Measurements from ENCODE around the gene FTO. TPM values are rescaled to one million over a fixed set of nuclear protein-coding genes. Genes with fewer than 3 reads are reported as not detected.

Gene FTO
- total RNA-seq, 4 donors from 2014 or later, result 62.0 to 90.1 (median 75.1) TPM

DNA sequence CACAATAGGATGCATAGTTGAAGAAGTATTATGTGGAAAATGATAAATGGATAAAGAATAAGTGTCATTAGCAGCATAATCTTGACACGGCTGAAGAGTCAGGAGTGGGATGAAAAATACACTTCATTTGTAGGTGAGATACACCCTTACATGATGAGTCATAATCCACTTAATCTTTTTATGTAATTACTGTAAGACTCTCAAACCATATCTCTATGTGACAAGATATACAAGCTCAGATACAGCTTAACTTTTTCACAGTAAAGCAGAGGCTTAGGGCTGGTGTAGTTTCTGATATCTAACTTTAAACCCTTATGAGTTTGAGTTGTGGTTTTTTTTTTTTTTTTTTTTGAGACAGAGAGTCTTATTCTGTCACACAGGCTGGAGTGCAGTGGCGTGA is 101.2 kb downstream of the FTO start:
- Histone ChIP-seq H3K36me3 (no peaks in the 10 kb centered on the region), H3K4me1 (peaks cover 0 to 9% of the 10 kb centered on the region in 2 donors), H3K27ac (no peak overlapping the region), H3K9me3 (no peaks in the 10 kb centered on the region), H3K4me3 (no peak overlapping the region), H3K27me3 (no peaks in the 10 kb centered on the region)
- in situ Hi-C loops (cut with MboI; ENCODE audit: low sequenced_read_pairs in 4 of 4), result no loop called here
- intact Hi-C loops (cut with DNase I; ENCODE audit: low total_unique reads), result no loop called here
- no peak for ATAC-seq
- TF ChIP-seq, protein P1, sequence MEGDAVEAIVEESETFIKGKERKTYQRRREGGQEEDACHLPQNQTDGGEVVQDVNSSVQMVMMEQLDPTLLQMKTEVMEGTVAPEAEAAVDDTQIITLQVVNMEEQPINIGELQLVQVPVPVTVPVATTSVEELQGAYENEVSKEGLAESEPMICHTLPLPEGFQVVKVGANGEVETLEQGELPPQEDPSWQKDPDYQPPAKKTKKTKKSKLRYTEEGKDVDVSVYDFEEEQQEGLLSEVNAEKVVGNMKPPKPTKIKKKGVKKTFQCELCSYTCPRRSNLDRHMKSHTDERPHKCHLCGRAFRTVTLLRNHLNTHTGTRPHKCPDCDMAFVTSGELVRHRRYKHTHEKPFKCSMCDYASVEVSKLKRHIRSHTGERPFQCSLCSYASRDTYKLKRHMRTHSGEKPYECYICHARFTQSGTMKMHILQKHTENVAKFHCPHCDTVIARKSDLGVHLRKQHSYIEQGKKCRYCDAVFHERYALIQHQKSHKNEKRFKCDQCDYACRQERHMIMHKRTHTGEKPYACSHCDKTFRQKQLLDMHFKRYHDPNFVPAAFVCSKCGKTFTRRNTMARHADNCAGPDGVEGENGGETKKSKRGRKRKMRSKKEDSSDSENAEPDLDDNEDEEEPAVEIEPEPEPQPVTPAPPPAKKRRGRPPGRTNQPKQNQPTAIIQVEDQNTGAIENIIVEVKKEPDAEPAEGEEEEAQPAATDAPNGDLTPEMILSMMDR (IDR thresholded peaks at IDR 0.05 in 4 of 5, conservative IDR thresholded peaks at IDR 0.05 in 1 of 5), result no peak
- TF ChIP-seq POLR2A (IDR thresholded peaks at IDR 0.05), result no peak
- no peak for DNase-seq

DNA sequence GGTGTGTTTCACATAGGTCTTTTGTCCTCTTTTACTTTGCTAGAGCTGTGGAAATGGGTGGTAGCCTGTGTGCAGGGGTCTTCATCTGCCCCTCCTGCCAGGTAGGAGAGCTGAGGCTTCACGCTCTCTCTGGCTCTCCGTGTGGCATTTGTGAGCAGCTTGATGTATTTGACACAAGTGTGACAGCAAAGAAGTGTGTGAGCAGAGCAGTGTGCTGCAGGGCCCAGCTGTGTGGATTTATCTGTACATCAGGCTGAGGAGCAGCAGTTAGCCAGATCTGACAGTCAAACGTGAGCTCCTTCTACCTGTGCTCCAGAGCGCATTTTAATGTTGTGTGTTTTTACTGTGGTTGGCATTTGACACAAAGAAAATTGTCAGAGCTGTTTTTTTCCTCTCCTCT is 101.8 kb downstream of the FTO start:
- no peaks in the 10 kb centered on the region for H3K27me3 ChIP-seq
- DNase-seq (no peak), ATAC-seq (no peak)
- no peaks in the 10 kb centered on the region for H3K9me3 ChIP-seq
- no peak overlapping the region for H3K27ac ChIP-seq
- H3K4me3 ChIP-seq, result no peak overlapping the region
- in situ Hi-C loops (cut with MboI; ENCODE audit: low sequenced_read_pairs in 4 of 4) (no loop called here), intact Hi-C loops (cut with DNase I; ENCODE audit: low total_unique reads) (no loop called here)
- H3K36me3 ChIP-seq, result no peaks in the 10 kb centered on the region
- H3K4me1 ChIP-seq, result peaks cover 0 to 9% of the 10 kb centered on the region in 2 donors
- TF ChIP-seq, protein P1 (IDR thresholded peaks at IDR 0.05 in 4 of 5, conservative IDR thresholded peaks at IDR 0.05 in 1 of 5), result no peak
- TF ChIP-seq POLR2A (IDR thresholded peaks at IDR 0.05), result no peak

DNA sequence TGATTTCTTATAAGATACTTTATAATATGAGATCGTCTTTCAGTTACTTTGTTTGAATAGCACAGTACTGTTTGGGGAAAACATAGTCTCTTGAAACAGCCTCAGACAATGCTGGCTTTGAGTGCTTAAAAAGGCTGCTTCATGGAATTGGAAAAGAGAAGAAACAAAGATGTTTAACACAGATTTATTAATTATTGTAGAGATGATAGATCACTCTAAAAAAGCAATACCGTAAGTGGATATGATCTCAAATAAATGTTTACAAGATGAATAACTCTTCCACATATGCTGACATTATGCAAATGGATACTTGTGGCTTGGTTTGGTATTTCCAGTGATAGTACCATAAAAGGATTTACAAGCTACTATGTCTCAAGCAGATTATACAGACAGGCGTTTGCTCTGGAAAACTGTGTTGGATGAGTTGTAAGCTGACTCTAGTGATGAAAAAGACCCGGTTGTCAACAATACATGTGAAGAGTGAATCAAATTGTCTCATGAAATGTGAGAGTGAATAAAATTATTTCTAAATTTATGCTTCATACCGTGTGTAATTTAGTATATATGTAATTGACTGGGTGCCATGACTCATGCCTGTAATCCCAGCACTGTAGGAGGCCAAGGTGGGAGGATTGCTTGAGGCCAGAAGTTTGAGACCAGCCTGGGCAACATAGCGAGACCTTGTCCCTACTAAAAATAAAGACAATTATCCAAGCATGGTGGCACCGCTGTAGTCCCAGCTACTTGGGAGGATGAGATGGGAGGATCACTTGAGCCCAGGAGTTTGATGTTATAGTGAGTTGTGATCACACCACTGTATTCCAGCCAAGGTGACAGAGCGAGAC is 105.4 kb downstream of the FTO start:
- in situ Hi-C loops (cut with MboI; ENCODE audit: low sequenced_read_pairs in 4 of 4), result no loop called here
- intact Hi-C loops (cut with DNase I; ENCODE audit: low total_unique reads), result no loop called here
- no peak for DNase-seq
- Histone ChIP-seq H3K27ac (no peak overlapping the region), H3K36me3 (peaks cover 0 to 29% of the 10 kb centered on the region in 2 donors), H3K4me3 (no peak overlapping the region), H3K27me3 (no peaks in the 10 kb centered on the region), H3K4me1 (peaks cover 0 to 9% of the 10 kb centered on the region in 2 donors), H3K9me3 (no peaks in the 10 kb centered on the region)
- no peak for ATAC-seq
- TF ChIP-seq, protein P1 (IDR thresholded peaks at IDR 0.05 in 4 of 5, conservative IDR thresholded peaks at IDR 0.05 in 1 of 5), result no peak
- TF ChIP-seq POLR2A (IDR thresholded peaks at IDR 0.05), result no peak

DNA sequence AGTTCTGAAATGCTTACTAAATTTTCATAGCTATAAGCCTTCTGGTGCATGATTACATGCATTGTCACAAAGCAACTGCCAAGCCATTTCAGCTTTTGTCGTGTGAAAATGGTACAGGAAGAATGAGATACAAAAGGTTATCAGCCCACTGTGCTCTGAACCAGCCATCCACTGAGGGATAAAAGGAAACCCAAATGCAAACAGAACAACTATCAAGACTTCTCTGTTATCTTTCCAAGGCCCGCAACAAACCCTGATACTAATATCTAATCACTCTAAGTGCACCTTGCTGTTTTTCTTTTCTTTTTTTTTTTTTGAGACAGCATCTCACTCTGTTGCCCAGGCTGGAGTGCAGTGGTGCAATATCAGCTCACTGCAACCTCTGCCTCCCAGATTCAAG is 109.0 kb downstream of the FTO start:
- Histone ChIP-seq H3K27ac (no peak overlapping the region), H3K9me3 (no peaks in the 10 kb centered on the region), H3K4me3 (no peak overlapping the region), H3K27me3 (no peaks in the 10 kb centered on the region), H3K36me3 (peaks cover 0 to 33% of the 10 kb centered on the region in 2 donors), H3K4me1 (peaks cover 9 to 22% of the 10 kb centered on the region in 2 donors)
- TF ChIP-seq, protein P1 (IDR thresholded peaks at IDR 0.05 in 4 of 5, conservative IDR thresholded peaks at IDR 0.05 in 1 of 5), result no peak
- no peak for TF ChIP-seq POLR2A (IDR thresholded peaks at IDR 0.05)
- intact Hi-C loops (cut with DNase I; ENCODE audit: low total_unique reads) (no loop called here), in situ Hi-C loops (cut with MboI; ENCODE audit: low sequenced_read_pairs in 4 of 4) (no loop called here)
- DNase-seq, result no peak
- no peak for ATAC-seq

Measured in gastrocnemius medialis (tissue), 4 donors.